AG09319 (cell line): ENCODE results near the gene ADRB1.
A peak's percentile ranks its signal among the peaks of the same experiment; 100 is the strongest.

Experiments used
- DNase-seq: peaks from one replicate; pipeline ENCODE4 v3.0.0-alpha.2; 2010; ENCODE audit warnings: low read depth; ENCODE audit errors: extremely low read depth
- CTCF ChIP-seq: IDR thresholded peaks from 2 replicates; pipeline ENCODE4 v1.5.1; 2011; ENCODE audit warnings: low read depth, mild to moderate bottlenecking, inconsistent platforms, low read length, moderate library complexity

ADRB1 gene

GRCh38 chr10:114021154-114021553, 22.5 kb upstream of the ADRB1 start:
- TF ChIP-seq CTCF = no peak
- no peak for DNase-seq

- TF ChIP-seq CTCF = no peak
- DNase-seq = no peak
Observed at GRCh38 chr10:114021717-114022680, 21.7 kb upstream of the ADRB1 start.

- TF ChIP-seq CTCF = no peak
- no peak for DNase-seq
Observed at GRCh38 chr10:114022766-114023597, 20.7 kb upstream of the ADRB1 start.

- no peak for TF ChIP-seq CTCF
- DNase-seq = peak; percentile 15
Observed at GRCh38 chr10:114024876-114025610, 18.6 kb upstream of the ADRB1 start.

- no peak for DNase-seq
- TF ChIP-seq CTCF = no peak
Observed at GRCh38 chr10:114025611-114026130, 18.0 kb upstream of the ADRB1 start.

- no peak for DNase-seq
- TF ChIP-seq CTCF = no peak
Observed at GRCh38 chr10:114026189-114027040, 17.3 kb upstream of the ADRB1 start.
